HEK293T (cell line): ENCODE data around the gene PRELID3B.

Experiments used
- CTCF ChIA-PET: fragments of 350-600 bp; formaldehyde crosslinking; extraction: SDS; loops from one replicate; lab custom pipeline; 2021; ENCODE audit warnings: antibody characterized with exemption, inconsistent platforms; lab: Yijun Ruan, JAX
- POLR2A ChIA-PET: fragments of 350-600 bp; formaldehyde crosslinking; extraction: SDS; loops from one replicate; lab custom pipeline; 2020; ENCODE audit warnings: antibody characterized with exemption, inconsistent platforms; lab: Yijun Ruan, JAX
- DNase-seq: peaks from one replicate; pipeline ENCODE4 v3.0.0; 2012; ENCODE audit warnings: mixed read lengths; ENCODE audit errors: extremely low spot score
- ARNT ChIP-seq: fragments of 450-650 bp; IDR thresholded peaks from 2 replicates; pipeline ENCODE4 v1.6.1; 2017; ENCODE audit warnings: mild to moderate bottlenecking
- BHLHE40 ChIP-seq: fragments of 450-650 bp; IDR thresholded peaks from 2 replicates; pipeline ENCODE4 v1.6.1; 2016; ENCODE audit warnings: mild to moderate bottlenecking, moderate library complexity, borderline replicate concordance
- CTBP1 ChIP-seq: fragments of 450-650 bp; IDR thresholded peaks from 2 replicates; pipeline ENCODE4 v1.6.1; 2016; ENCODE audit warnings: borderline replicate concordance
- ELF4 ChIP-seq: fragments of 450-650 bp; IDR thresholded peaks from 2 replicates; pipeline ENCODE4 v1.6.1; 2017; ENCODE audit warnings: antibody characterized with exemption
- FOXA1 ChIP-seq: fragments of 450-650 bp; IDR thresholded peaks from 2 replicates; pipeline ENCODE4 v1.6.1; 2016; ENCODE audit warnings: mild to moderate bottlenecking
- FOXK2 ChIP-seq: fragments of 450-650 bp; IDR thresholded peaks from 2 replicates; pipeline ENCODE4 v1.6.1; 2016; ENCODE audit warnings: mild to moderate bottlenecking
- FOXM1 ChIP-seq: fragments of 450-650 bp; IDR thresholded peaks from 2 replicates; pipeline ENCODE4 v1.6.1; 2017; ENCODE audit warnings: mild to moderate bottlenecking, borderline replicate concordance
- HDGF ChIP-seq: fragments of 450-650 bp; IDR thresholded peaks from 2 replicates; pipeline ENCODE4 v1.6.1; 2017; ENCODE audit warnings: antibody characterized with exemption, borderline replicate concordance
- L3MBTL2 ChIP-seq: fragments of 450-650 bp; conservative IDR thresholded peaks from 2 replicates; pipeline ENCODE4 v1.6.1; 2016; ENCODE audit warnings: mild to moderate bottlenecking
- LEF1 ChIP-seq: fragments of 450-650 bp; IDR thresholded peaks from 2 replicates; pipeline ENCODE4 v1.6.1; 2017; ENCODE audit warnings: mild to moderate bottlenecking, borderline replicate concordance
- NFRKB ChIP-seq: fragments of 450-650 bp; IDR thresholded peaks from 2 replicates; pipeline ENCODE4 v1.6.1; 2016; ENCODE audit warnings: mild to moderate bottlenecking, moderate library complexity
- SP1 ChIP-seq: fragments of 450-650 bp; IDR thresholded peaks from 2 replicates; pipeline ENCODE4 v1.6.1; 2017
- SUZ12 ChIP-seq: fragments of 450-650 bp; IDR thresholded peaks from 2 replicates; pipeline ENCODE4 v1.6.1; 2016; ENCODE audit warnings: mild to moderate bottlenecking
- TARDBP ChIP-seq: fragments of 450-650 bp; IDR thresholded peaks from 2 replicates; pipeline ENCODE4 v1.6.1; 2016
- ZNF384 ChIP-seq: fragments of 450-650 bp; IDR thresholded peaks from 2 replicates; pipeline ENCODE4 v1.6.1; 2016
- TF ChIP-seq, protein P1 (sequence below): fragments of 450-650 bp; IDR thresholded peaks from 2 replicates; pipeline ENCODE4 v1.6.1; 2016

The PRELID3B gene

DNA sequence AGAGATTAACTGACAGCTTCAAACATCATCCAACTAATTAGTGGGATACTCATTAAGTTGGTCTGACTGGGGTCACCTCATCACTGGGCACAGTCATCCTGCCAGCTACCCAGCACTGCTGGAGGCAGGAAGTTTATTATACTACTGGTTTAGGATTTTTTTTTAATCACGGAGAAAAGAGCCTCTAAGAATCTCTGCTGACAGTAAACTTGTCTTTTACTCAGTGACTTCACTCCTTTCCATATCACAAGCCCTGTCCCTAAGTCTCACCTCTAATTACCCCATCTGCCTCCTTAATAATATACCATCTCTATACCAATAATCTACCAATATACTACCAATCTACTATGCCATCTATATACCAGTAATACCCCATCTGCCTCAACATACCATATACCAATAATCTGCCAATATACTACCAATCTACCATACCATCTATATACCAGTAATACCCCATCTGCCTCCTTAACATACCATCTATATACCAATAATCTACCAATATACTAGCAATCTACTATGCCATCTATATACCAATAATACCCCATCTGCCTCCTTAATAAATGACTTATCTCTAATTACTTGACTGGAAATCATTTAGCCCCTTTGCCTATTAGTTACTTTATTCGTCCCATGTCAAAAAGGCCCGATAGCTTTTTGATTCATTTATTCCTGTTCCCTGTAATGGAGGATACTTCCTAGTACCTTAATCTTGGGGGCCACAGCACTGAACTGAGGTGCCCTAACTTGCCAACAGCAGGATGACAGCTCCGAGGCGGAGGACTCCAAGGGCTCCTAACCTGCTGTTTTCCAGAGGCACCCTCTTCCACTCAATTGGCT, 15.5 kb downstream of the PRELID3B start:
- ChIA-PET CTCF (no interaction called here), POLR2A (no interaction called here)
- DNase-seq = no peak
- TF ChIP-seq FOXA1 (no peak), FOXM1 (no peak), ZNF384 (no peak), ELF4 (no peak), HDGF (no peak), FOXK2 (no peak), LEF1 (no peak), BHLHE40 (no peak), ARNT (no peak), L3MBTL2 (no peak), NFRKB (no peak), SP1 (no peak), TARDBP (no peak), SUZ12 (no peak), CTBP1 (no peak)
- TF ChIP-seq, protein P1, sequence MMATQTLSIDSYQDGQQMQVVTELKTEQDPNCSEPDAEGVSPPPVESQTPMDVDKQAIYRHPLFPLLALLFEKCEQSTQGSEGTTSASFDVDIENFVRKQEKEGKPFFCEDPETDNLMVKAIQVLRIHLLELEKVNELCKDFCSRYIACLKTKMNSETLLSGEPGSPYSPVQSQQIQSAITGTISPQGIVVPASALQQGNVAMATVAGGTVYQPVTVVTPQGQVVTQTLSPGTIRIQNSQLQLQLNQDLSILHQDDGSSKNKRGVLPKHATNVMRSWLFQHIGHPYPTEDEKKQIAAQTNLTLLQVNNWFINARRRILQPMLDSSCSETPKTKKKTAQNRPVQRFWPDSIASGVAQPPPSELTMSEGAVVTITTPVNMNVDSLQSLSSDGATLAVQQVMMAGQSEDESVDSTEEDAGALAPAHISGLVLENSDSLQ = no peak

DNA sequence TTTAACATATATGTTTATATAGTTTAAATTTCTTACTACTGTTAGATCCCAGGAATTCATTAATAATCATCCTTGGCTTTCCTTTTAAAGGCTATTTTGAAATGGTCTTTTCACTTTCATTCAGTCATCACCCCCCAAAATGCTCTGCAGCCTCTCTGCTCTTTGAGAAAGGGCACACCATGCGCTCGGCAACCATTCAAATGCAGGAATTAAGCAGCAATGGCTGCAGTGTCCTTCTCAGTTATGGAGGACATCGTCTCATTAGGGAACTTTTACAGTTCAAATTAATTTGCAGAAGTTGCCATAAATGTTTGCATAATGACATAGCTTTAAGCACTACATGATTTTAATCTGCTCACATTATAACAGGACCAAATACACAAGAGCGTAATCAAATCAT, 17.1 kb downstream of the PRELID3B start:
- ChIA-PET CTCF (no interaction called here), POLR2A (no interaction called here)
- no peak for DNase-seq
- TF ChIP-seq NFRKB (no peak), SUZ12 (no peak), FOXM1 (no peak), CTBP1 (no peak), BHLHE40 (no peak), FOXK2 (no peak), TARDBP (no peak), HDGF (no peak), LEF1 (no peak), L3MBTL2 (no peak), SP1 (no peak), ELF4 (no peak)
- TF ChIP-seq, protein P1 = no peak

DNA sequence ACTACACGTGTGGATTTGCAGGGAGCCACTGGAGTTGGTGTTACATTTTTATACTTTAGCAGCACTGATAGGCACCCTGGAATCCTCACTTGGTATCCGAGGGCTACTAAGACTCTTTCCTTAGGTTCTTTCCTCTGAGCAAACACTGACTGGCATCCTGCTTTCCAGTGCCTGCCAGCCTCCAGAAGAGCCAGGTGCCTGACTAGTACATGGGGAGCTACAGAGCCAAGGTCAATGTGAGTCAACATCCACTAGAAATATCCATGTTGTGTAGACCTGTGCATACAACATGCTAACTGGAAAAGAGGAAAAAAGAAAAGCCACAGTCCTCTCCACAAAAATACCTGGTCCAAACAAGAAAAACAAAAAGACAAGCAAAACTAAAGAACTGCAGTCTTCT, 17.5 kb downstream of the PRELID3B start:
- POLR2A ChIA-PET = interaction anchor here (1.4 kb wide), 1 partner anchor 8 kb away, joined by 3 read pairs; no protein-coding TSS in a partner anchor
- CTCF ChIA-PET = no interaction called here

GRCh38 chr20:59024111-59024530, 18.5 kb downstream of the PRELID3B start:
- ChIA-PET CTCF (no interaction called here), POLR2A (interaction anchor here (1.2 to 1.4 kb wide), 2 partner anchors 8 to 9 kb away, joined by 3 to 6 read pairs; partner anchors contain the start of gene ATP5F1E)
- TF ChIP-seq FOXK2 (no peak), HDGF (no peak), LEF1 (no peak), NFRKB (no peak), ARNT (no peak), FOXA1 (no peak), FOXM1 (no peak), L3MBTL2 (no peak), SP1 (no peak), ELF4 (no peak), SUZ12 (no peak), BHLHE40 (no peak), CTBP1 (no peak), TARDBP (no peak), ZNF384 (no peak)
- TF ChIP-seq, protein P1 = no peak
- DNase-seq = no peak

More for the DNA sequence above, 17.5 kb downstream of the PRELID3B start:
- no peak for DNase-seq
- TF ChIP-seq NFRKB (no peak), FOXA1 (no peak), CTBP1 (no peak), TARDBP (no peak), SUZ12 (no peak), SP1 (no peak), HDGF (no peak), FOXM1 (no peak)
- TF ChIP-seq, protein P1 = no peak

- no peak for DNase-seq
- POLR2A ChIA-PET = interaction anchor here (1.2 to 1.4 kb wide), 2 partner anchors 8 to 10 kb away, joined by 3 to 6 read pairs; partner anchors contain the start of gene ATP5F1E
- TF ChIP-seq CTBP1 (no peak), ARNT (no peak), BHLHE40 (no peak), FOXM1 (no peak), SUZ12 (no peak), LEF1 (no peak), HDGF (no peak), FOXA1 (no peak), FOXK2 (no peak), ZNF384 (no peak), L3MBTL2 (no peak), ELF4 (no peak)
- TF ChIP-seq, protein P1 = no peak
- CTCF ChIA-PET = no interaction called here
Measured at GRCh38 chr20:59023616-59024015, 19.0 kb downstream of the PRELID3B start.
